ENCODE data around the gene VDR.

GRCh38 chr12:47801170-47801903 is 103.5 kb downstream of the VDR start:
- no peak for TF ChIP-seq POLR2A (IDR thresholded peaks at IDR 0.05; ENCODE audit: low read length)
- no peak for TF ChIP-seq GATA1 (IDR thresholded peaks at IDR 0.05; ENCODE audit: low read depth, low read length)

Measured in erythroblast (primary cell).